Measurements from ENCODE around the gene EIF3B.

DNA sequence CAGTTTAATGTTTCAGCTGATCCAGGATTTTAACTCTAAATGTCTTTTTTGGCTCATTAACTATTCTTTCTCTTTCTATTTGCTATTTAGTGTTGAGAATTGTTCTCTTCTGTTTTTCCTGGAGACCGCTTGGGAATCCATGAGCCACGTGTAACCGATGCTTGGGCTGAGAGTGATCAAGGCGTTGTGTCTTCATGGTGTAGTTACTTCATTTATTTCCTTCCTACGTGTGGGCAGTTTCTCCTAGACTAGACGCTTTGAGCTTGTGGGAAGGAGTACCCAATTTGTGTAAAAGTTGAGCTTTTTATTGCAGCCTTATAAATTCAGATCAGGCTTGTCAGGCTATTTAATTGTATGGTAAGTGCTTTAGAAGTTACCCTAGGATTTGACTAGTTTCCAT lies 2.9 kb downstream of the EIF3B start:
- TF ChIP-seq, protein P1, sequence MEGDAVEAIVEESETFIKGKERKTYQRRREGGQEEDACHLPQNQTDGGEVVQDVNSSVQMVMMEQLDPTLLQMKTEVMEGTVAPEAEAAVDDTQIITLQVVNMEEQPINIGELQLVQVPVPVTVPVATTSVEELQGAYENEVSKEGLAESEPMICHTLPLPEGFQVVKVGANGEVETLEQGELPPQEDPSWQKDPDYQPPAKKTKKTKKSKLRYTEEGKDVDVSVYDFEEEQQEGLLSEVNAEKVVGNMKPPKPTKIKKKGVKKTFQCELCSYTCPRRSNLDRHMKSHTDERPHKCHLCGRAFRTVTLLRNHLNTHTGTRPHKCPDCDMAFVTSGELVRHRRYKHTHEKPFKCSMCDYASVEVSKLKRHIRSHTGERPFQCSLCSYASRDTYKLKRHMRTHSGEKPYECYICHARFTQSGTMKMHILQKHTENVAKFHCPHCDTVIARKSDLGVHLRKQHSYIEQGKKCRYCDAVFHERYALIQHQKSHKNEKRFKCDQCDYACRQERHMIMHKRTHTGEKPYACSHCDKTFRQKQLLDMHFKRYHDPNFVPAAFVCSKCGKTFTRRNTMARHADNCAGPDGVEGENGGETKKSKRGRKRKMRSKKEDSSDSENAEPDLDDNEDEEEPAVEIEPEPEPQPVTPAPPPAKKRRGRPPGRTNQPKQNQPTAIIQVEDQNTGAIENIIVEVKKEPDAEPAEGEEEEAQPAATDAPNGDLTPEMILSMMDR (IDR thresholded peaks at IDR 0.05) = no peak
- TF ChIP-seq POLR2A (IDR thresholded peaks at IDR 0.05) = no peak

All from adrenal gland (tissue), 5 donors.